Suprapubic skin (tissue), 4 donors: ENCODE data around the gene SPDYE1.

ENCODE experiments used
- EP300 ChIP-seq: sonication (generic); formaldehyde crosslinking; IDR thresholded peaks from one replicate; pipeline ENCODE4 v1.6.1; 2017; ENCODE audit warnings: antibody characterized with exemption
- POLR2A ChIP-seq, 2 donors: fragments of 450-650 bp; IDR thresholded peaks; one replicate each; pipeline ENCODE4 v1.6.1; 2017; ENCODE audit warnings: antibody characterized with exemption in 2 of 2, mild to moderate bottlenecking in 2 of 2, moderate library complexity in 2 of 2
- POLR2AphosphoS5 ChIP-seq, 3 donors: sonication (generic); formaldehyde crosslinking; IDR thresholded peaks; one replicate each; pipeline ENCODE4 v1.6.1; 2017; ENCODE audit warnings: antibody characterized with exemption in 3 of 3
- TF ChIP-seq, protein P1 (sequence below), 2 donors: fragments of 200-600 bp in 1 of 2; fragments of 450-650 bp in 1 of 2; sonication (generic) in 1 of 2; IDR thresholded peaks; one replicate each; pipeline ENCODE4 v1.5.1; 2016 to 2019; ENCODE audit warnings: antibody characterized with exemption in 2 of 2, mild to moderate bottlenecking in 1 of 2, moderate library complexity in 1 of 2

- TF ChIP-seq POLR2AphosphoS5 (IDR thresholded peaks at IDR 0.05) (no peak), POLR2A (IDR thresholded peaks at IDR 0.05) (no peak), EP300 (no peak)
- TF ChIP-seq, protein P1, sequence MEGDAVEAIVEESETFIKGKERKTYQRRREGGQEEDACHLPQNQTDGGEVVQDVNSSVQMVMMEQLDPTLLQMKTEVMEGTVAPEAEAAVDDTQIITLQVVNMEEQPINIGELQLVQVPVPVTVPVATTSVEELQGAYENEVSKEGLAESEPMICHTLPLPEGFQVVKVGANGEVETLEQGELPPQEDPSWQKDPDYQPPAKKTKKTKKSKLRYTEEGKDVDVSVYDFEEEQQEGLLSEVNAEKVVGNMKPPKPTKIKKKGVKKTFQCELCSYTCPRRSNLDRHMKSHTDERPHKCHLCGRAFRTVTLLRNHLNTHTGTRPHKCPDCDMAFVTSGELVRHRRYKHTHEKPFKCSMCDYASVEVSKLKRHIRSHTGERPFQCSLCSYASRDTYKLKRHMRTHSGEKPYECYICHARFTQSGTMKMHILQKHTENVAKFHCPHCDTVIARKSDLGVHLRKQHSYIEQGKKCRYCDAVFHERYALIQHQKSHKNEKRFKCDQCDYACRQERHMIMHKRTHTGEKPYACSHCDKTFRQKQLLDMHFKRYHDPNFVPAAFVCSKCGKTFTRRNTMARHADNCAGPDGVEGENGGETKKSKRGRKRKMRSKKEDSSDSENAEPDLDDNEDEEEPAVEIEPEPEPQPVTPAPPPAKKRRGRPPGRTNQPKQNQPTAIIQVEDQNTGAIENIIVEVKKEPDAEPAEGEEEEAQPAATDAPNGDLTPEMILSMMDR (IDR thresholded peaks at IDR 0.05), result no peak
Observed at GRCh38 chr7:44058759-44059218, 61.1 kb downstream of the SPDYE1 start.
